Coronary artery (tissue), 2 donors: Measurements from ENCODE around the gene BLOC1S1.

Experiments
- DNase-seq: peaks from one replicate; pipeline ENCODE4 v3.0.0-alpha.2; 2017; ENCODE audit warnings: low spot score
- H3K27ac ChIP-seq, 2 donors: fragments of 200-600 bp; sonication (generic); one replicate each; pipeline ENCODE4 v1.5.1; 2016 to 2019
- H3K4me3 ChIP-seq: fragments of 200-600 bp; sonication (generic); 2 replicates; pipeline ENCODE4 v1.5.1; 2016; ENCODE audit warnings: mild to moderate bottlenecking, moderate library complexity
- CTCF ChIP-seq: fragments of 200-600 bp; sonication (generic); IDR thresholded peaks from one replicate; pipeline ENCODE4 v1.5.1; 2019; ENCODE audit warnings: antibody characterized with exemption

BLOC1S1 gene

GRCh38 chr12:55686366-55687010 is 29.4 kb upstream of the BLOC1S1 start:
- TF ChIP-seq CTCF = no peak
- Histone ChIP-seq H3K4me3 (no peak overlapping the region), H3K27ac (no peak overlapping the region)
- no peak for DNase-seq

GRCh38 chr12:55687746-55688145 is 28.1 kb upstream of the BLOC1S1 start:
- Histone ChIP-seq H3K27ac (no peak overlapping the region), H3K4me3 (no peak overlapping the region)
- no peak for TF ChIP-seq CTCF
- no peak for DNase-seq

- H3K27ac ChIP-seq = no peak overlapping the region
- no peak for TF ChIP-seq CTCF
- no peak overlapping the region for H3K4me3 ChIP-seq
- DNase-seq = peak; percentile 64
Observed at GRCh38 chr12:55688716-55689655, 26.9 kb upstream of the BLOC1S1 start.

- H3K27ac ChIP-seq = no peak overlapping the region
- H3K4me3 ChIP-seq = no peak overlapping the region
- no peak for DNase-seq
- no peak for TF ChIP-seq CTCF
Observed at GRCh38 chr12:55692631-55693322, 23.1 kb upstream of the BLOC1S1 start.

- H3K4me3 ChIP-seq = no peak overlapping the region
- no peak for TF ChIP-seq CTCF
- no peak overlapping the region for H3K27ac ChIP-seq
- DNase-seq = no peak
Observed at GRCh38 chr12:55693323-55694187, 22.3 kb upstream of the BLOC1S1 start.

- no peak for DNase-seq
- Histone ChIP-seq H3K4me3 (no peak overlapping the region), H3K27ac (peak overlapping the region in 1 of 2 donors; percentile 7)
- no peak for TF ChIP-seq CTCF
Observed at GRCh38 chr12:55694188-55694515, 21.7 kb upstream of the BLOC1S1 start.
